ENCODE data around the gene SLC6A12.
"Not testable (repeated sequence)": the region's sequence is repeated elsewhere in the genome, so short reads cannot be mapped to it uniquely, and the experiment has no call there.

SLC6A12 gene

GRCh38 chr12:218728-219590, 5.0 kb upstream of the SLC6A12 start:
- H3K27ac ChIP-seq (ENCODE audit: low read depth in 2 of 2, low read length in 2 of 2): no peak overlapping the region
- peaks cover 0 to 5% of the 10 kb centered on the region in 2 donors for H3K4me1 ChIP-seq (ENCODE audit: control insufficient read depth in 2 of 2, insufficient read depth in 2 of 2, low read length in 2 of 2)
- no peak overlapping the region for H3K4me3 ChIP-seq (ENCODE audit: low read length in 2 of 2)
- no peaks in the 10 kb centered on the region for H3K9me3 ChIP-seq (ENCODE audit: control insufficient read depth in 2 of 2, low read length in 2 of 2)
- H3K9ac ChIP-seq (ENCODE audit: low read depth in 1 of 2, low read length in 2 of 2): no peak overlapping the region
- H3K36me3 ChIP-seq (ENCODE audit: control insufficient read depth in 2 of 2, insufficient read depth in 2 of 2, low read length in 2 of 2): no peaks in the 10 kb centered on the region
- H3K27me3 ChIP-seq (ENCODE audit: control insufficient read depth in 2 of 2, insufficient read depth in 2 of 2, low read length in 2 of 2): peaks cover 0 to 2% of the 10 kb centered on the region in 2 donors

- Histone ChIP-seq H3K9ac (ENCODE audit: low read depth in 1 of 2, low read length in 2 of 2) (no peak overlapping the region), H3K4me3 (ENCODE audit: low read length in 2 of 2) (no peak overlapping the region), H3K9me3 (ENCODE audit: control insufficient read depth in 2 of 2, low read length in 2 of 2) (no peaks in the 10 kb centered on the region), H3K27ac (ENCODE audit: low read depth in 2 of 2, low read length in 2 of 2) (no peak overlapping the region), H3K36me3 (ENCODE audit: control insufficient read depth in 2 of 2, insufficient read depth in 2 of 2, low read length in 2 of 2) (no peaks in the 10 kb centered on the region), H3K27me3 (ENCODE audit: control insufficient read depth in 2 of 2, insufficient read depth in 2 of 2, low read length in 2 of 2) (peaks cover 0 to 9% of the 10 kb centered on the region in 2 donors), H3K4me1 (ENCODE audit: control insufficient read depth in 2 of 2, insufficient read depth in 2 of 2, low read length in 2 of 2) (peaks cover 4 to 12% of the 10 kb centered on the region in 2 donors)
Measured at GRCh38 chr12:218221-218620, 4.3 kb upstream of the SLC6A12 start.

- H3K27ac ChIP-seq (ENCODE audit: low read depth in 2 of 2, low read length in 2 of 2); H3K9ac ChIP-seq (ENCODE audit: low read depth in 1 of 2, low read length in 2 of 2); H3K9me3 ChIP-seq (ENCODE audit: control insufficient read depth in 2 of 2, low read length in 2 of 2); H3K36me3 ChIP-seq (ENCODE audit: control insufficient read depth in 2 of 2, insufficient read depth in 2 of 2, low read length in 2 of 2); H3K4me3 ChIP-seq (ENCODE audit: low read length in 2 of 2): not testable (repeated sequence)
- Histone ChIP-seq H3K4me1 (ENCODE audit: control insufficient read depth in 2 of 2, insufficient read depth in 2 of 2, low read length in 2 of 2) (peaks cover 13 to 24% of the 10 kb centered on the region in 2 donors), H3K27me3 (ENCODE audit: control insufficient read depth in 2 of 2, insufficient read depth in 2 of 2, low read length in 2 of 2) (peaks cover 0 to 12% of the 10 kb centered on the region in 2 donors)
Measured at GRCh38 chr12:217029-217428, 3.1 kb upstream of the SLC6A12 start.

GRCh38 chr12:215116-215515, 1.2 kb upstream of the SLC6A12 start:
- H3K27ac ChIP-seq (ENCODE audit: low read depth in 2 of 2, low read length in 2 of 2): no peak overlapping the region
- peaks cover 0 to 12% of the 10 kb centered on the region in 2 donors for H3K27me3 ChIP-seq (ENCODE audit: control insufficient read depth in 2 of 2, insufficient read depth in 2 of 2, low read length in 2 of 2)
- H3K4me3 ChIP-seq (ENCODE audit: low read length in 2 of 2): no peak overlapping the region

GRCh38 chr12:213527-213932, 427 bp downstream of the SLC6A12 start:
- Histone ChIP-seq H3K27me3 (ENCODE audit: control insufficient read depth in 2 of 2, insufficient read depth in 2 of 2, low read length in 2 of 2) (peaks cover 0 to 14% of the 10 kb centered on the region in 2 donors), H3K36me3 (ENCODE audit: control insufficient read depth in 2 of 2, insufficient read depth in 2 of 2, low read length in 2 of 2) (no peaks in the 10 kb centered on the region), H3K27ac (ENCODE audit: low read depth in 2 of 2, low read length in 2 of 2) (peak overlapping the region in 1 of 2 donors; percentile 23), H3K4me1 (ENCODE audit: control insufficient read depth in 2 of 2, insufficient read depth in 2 of 2, low read length in 2 of 2) (peaks cover 13 to 52% of the 10 kb centered on the region in 2 donors), H3K9me3 (ENCODE audit: control insufficient read depth in 2 of 2, low read length in 2 of 2) (no peaks in the 10 kb centered on the region), H3K9ac (ENCODE audit: low read depth in 1 of 2, low read length in 2 of 2) (peak overlapping the region in 1 of 2 donors; percentile 38), H3K4me3 (ENCODE audit: low read length in 2 of 2) (peak overlapping the region; percentile 41 to 56)

More at GRCh38 chr12:215116-215515, 1.2 kb upstream of the SLC6A12 start:
- Histone ChIP-seq H3K9me3 (ENCODE audit: control insufficient read depth in 2 of 2, low read length in 2 of 2) (no peaks in the 10 kb centered on the region), H3K36me3 (ENCODE audit: control insufficient read depth in 2 of 2, insufficient read depth in 2 of 2, low read length in 2 of 2) (no peaks in the 10 kb centered on the region), H3K9ac (ENCODE audit: low read depth in 1 of 2, low read length in 2 of 2) (no peak overlapping the region), H3K4me1 (ENCODE audit: control insufficient read depth in 2 of 2, insufficient read depth in 2 of 2, low read length in 2 of 2) (peaks cover 13 to 41% of the 10 kb centered on the region in 2 donors)

GRCh38 chr12:212715-213526, 1.0 kb downstream of the SLC6A12 start:
- H3K9ac ChIP-seq (ENCODE audit: low read depth in 1 of 2, low read length in 2 of 2): peak overlapping the region in 1 of 2 donors; percentile 38
- peak overlapping the region; percentile 41 to 56 for H3K4me3 ChIP-seq (ENCODE audit: low read length in 2 of 2)

GRCh38 chr12:212415-212714, 1.6 kb downstream of the SLC6A12 start:
- no peak overlapping the region for H3K9ac ChIP-seq (ENCODE audit: low read depth in 1 of 2, low read length in 2 of 2)
- H3K4me3 ChIP-seq (ENCODE audit: low read length in 2 of 2): no peak overlapping the region
- H3K27me3 ChIP-seq (ENCODE audit: control insufficient read depth in 2 of 2, insufficient read depth in 2 of 2, low read length in 2 of 2): peaks cover 0 to 14% of the 10 kb centered on the region in 2 donors

More at GRCh38 chr12:212715-213526, 1.0 kb downstream of the SLC6A12 start:
- peaks cover 0 to 14% of the 10 kb centered on the region in 2 donors for H3K27me3 ChIP-seq (ENCODE audit: control insufficient read depth in 2 of 2, insufficient read depth in 2 of 2, low read length in 2 of 2)
- peak overlapping the region in 1 of 2 donors; percentile 23 for H3K27ac ChIP-seq (ENCODE audit: low read depth in 2 of 2, low read length in 2 of 2)
- no peaks in the 10 kb centered on the region for H3K36me3 ChIP-seq (ENCODE audit: control insufficient read depth in 2 of 2, insufficient read depth in 2 of 2, low read length in 2 of 2)
- peaks cover 13 to 52% of the 10 kb centered on the region in 2 donors for H3K4me1 ChIP-seq (ENCODE audit: control insufficient read depth in 2 of 2, insufficient read depth in 2 of 2, low read length in 2 of 2)
- H3K9me3 ChIP-seq (ENCODE audit: control insufficient read depth in 2 of 2, low read length in 2 of 2): no peaks in the 10 kb centered on the region

GRCh38 chr12:211639-212414, 2.1 kb downstream of the SLC6A12 start:
- no peak overlapping the region for H3K4me3 ChIP-seq (ENCODE audit: low read length in 2 of 2)
- H3K9me3 ChIP-seq (ENCODE audit: control insufficient read depth in 2 of 2, low read length in 2 of 2): no peaks in the 10 kb centered on the region
- H3K36me3 ChIP-seq (ENCODE audit: control insufficient read depth in 2 of 2, insufficient read depth in 2 of 2, low read length in 2 of 2): no peaks in the 10 kb centered on the region
- H3K27ac ChIP-seq (ENCODE audit: low read depth in 2 of 2, low read length in 2 of 2): peak overlapping the region in 1 of 2 donors; percentile 74
- H3K9ac ChIP-seq (ENCODE audit: low read depth in 1 of 2, low read length in 2 of 2): no peak overlapping the region
- H3K4me1 ChIP-seq (ENCODE audit: control insufficient read depth in 2 of 2, insufficient read depth in 2 of 2, low read length in 2 of 2): peaks cover 13 to 52% of the 10 kb centered on the region in 2 donors
- H3K27me3 ChIP-seq (ENCODE audit: control insufficient read depth in 2 of 2, insufficient read depth in 2 of 2, low read length in 2 of 2): peaks cover 2 to 14% of the 10 kb centered on the region in 2 donors

More at GRCh38 chr12:212415-212714, 1.6 kb downstream of the SLC6A12 start:
- Histone ChIP-seq H3K4me1 (ENCODE audit: control insufficient read depth in 2 of 2, insufficient read depth in 2 of 2, low read length in 2 of 2) (peaks cover 13 to 52% of the 10 kb centered on the region in 2 donors), H3K36me3 (ENCODE audit: control insufficient read depth in 2 of 2, insufficient read depth in 2 of 2, low read length in 2 of 2) (no peaks in the 10 kb centered on the region), H3K27ac (ENCODE audit: low read depth in 2 of 2, low read length in 2 of 2) (no peak overlapping the region), H3K9me3 (ENCODE audit: control insufficient read depth in 2 of 2, low read length in 2 of 2) (no peaks in the 10 kb centered on the region)

- peaks cover 5 to 14% of the 10 kb centered on the region in 2 donors for H3K27me3 ChIP-seq (ENCODE audit: control insufficient read depth in 2 of 2, insufficient read depth in 2 of 2, low read length in 2 of 2)
- H3K9ac ChIP-seq (ENCODE audit: low read depth in 1 of 2, low read length in 2 of 2): no peak overlapping the region
- H3K4me1 ChIP-seq (ENCODE audit: control insufficient read depth in 2 of 2, insufficient read depth in 2 of 2, low read length in 2 of 2): peaks cover 13 to 52% of the 10 kb centered on the region in 2 donors
- H3K36me3 ChIP-seq (ENCODE audit: control insufficient read depth in 2 of 2, insufficient read depth in 2 of 2, low read length in 2 of 2): no peaks in the 10 kb centered on the region
- no peaks in the 10 kb centered on the region for H3K9me3 ChIP-seq (ENCODE audit: control insufficient read depth in 2 of 2, low read length in 2 of 2)
- peak overlapping the region in 1 of 2 donors; percentile 74 for H3K27ac ChIP-seq (ENCODE audit: low read depth in 2 of 2, low read length in 2 of 2)
- no peak overlapping the region for H3K4me3 ChIP-seq (ENCODE audit: low read length in 2 of 2)
Measured at GRCh38 chr12:211142-211465, 2.9 kb downstream of the SLC6A12 start.

Measured in mucosa of rectum (tissue), 2 donors.